NCI-H226 (cell line): ENCODE results near the gene ZNF337.

Experiments used
- DNase-seq: peaks from one replicate; pipeline ENCODE4 v3.0.0-alpha.2; 2015

Gene ZNF337

DNA sequence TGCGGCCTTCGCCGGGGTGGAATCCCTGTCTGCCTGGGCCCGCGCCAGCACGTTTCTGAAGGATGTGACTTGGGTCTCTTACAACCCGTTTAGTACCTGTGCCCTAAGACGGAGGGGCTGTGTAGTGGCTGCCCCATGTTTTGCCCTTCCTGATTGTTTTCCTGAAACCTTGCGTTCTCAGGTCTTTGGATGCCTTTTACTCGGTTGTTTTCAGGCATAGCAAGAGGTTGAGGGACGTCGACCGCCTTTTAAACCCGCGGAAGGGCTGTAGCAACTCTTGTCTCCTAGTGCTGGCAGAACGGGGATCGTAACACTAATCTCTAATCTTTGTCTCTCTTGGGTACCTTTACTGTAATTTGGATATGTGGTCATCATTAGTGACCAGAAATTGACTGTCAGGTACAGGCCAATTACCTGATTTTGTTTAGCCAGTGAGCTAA lies 72.1 kb downstream of the ZNF337 start:
- no peak for DNase-seq
